Measurements from ENCODE around the gene AKAP8L.
"Not testable (repeated sequence)": the region's sequence is repeated elsewhere in the genome, so short reads cannot be mapped to it uniquely, and the experiment has no call there.

The AKAP8L gene

DNA sequence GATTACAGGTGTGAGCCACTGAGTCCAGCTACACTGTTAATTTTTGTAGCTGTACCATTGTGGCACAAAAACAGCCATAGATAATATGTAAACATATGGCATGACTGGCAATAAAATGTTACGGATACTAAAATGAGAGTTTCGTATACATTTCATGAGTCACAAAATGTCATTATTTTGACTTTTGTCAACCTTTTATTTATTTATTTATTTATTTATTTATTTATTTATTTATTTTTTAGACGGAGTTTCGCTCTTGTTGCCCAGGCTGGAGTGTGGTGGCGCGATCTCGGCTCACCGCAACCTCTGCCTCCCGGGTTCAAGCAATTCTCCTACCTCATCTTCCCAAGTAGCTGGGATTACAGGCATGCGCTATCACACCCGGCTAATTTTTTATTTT is 77.5 kb downstream of the AKAP8L start:
- DNase-seq: not testable (repeated sequence)

DNA sequence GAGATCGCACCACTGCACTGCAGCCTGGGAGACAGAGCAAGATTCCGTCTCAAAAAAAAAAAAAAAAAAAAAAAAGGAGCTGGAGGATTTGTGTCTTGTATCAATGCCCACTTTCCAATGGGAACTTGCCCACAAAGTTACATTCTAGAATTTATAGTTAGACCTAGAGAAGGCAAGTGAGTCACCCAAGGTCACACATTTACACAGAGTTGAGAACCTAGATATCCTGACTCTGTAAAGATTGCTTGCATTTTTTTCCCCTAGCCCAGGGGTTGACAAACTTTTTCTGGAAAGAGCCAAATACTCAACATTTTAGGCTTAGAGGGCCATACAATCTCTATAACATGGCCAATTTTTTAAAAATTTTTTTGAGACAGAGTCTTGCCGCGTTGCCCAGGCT is 78.7 kb downstream of the AKAP8L start:
- DNase-seq: no peak

DNA sequence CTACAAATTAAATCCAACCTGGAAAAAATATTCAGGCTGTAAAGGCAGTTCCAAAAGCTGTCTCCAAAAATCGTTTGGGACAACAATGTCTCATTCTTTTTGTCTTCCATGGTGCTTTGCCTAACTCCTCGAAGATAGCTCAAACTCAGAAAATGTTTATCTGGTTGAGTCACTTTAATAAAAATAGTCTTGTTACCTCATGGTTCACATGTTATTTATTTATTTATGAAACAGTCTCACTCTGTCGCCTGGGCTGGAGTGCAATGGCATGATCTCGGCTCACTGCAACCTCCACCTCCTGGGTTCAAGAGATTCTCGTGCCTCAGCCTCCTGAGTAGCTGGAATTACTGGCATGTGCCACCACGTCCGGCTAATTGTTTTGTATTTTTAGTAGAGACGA is 81.6 kb downstream of the AKAP8L start:
- DNase-seq: no peak

DNA sequence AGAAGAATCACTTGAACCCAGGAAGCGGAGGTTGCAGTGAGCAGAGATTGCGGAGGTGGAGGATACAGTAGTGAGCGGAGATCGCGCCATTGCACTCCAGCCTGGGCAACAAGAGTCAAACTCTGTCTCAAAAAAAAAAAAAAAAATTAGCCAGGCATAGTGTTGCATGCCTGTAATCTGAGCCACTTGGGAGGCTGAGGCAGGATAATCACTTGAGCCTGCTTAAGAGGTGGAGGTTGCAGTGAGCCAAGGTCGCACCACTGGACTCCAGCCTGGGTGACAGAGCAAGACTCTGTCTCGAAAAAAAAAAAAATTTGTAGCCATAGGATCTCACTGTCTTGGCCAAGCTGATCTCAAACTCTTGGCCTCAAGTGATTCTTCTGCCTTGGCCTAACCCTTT is 82.8 kb downstream of the AKAP8L start:
- DNase-seq: not testable (repeated sequence)

DNA sequence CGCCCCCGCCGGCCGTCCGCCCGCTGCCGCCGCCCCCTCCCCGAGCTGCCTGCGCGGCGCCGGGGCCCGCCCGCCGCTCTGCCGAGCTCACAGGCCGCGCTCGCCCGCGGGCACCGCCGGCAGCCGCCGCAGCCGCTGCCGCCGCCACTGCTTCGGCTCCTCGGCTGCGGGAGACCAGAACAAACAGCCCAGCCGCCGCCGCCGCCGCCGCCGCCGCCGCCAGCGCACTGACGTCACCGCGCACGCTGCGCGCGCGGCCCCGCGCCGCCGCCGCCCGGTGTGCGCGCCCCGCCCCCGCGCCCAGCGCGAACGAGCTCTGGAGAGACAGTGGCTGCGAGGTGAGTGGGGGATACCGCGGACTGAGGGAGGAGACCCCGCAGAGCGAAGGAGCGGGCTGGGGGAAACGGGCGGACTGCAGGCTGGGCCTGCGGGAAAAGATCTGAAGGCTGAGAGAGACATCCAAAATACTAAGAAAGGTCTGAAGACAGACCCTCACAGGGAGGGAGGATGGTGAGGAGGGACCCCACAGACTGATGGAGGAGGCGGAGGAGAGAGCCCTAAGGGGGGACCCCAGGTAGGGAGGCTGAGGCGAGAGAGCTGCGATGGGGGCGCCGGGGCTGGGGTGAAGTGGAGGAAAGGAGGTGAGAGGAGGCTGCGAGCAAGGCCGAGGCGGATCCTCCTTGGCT is 86.3 kb downstream of the AKAP8L start, which contains the start of gene BRD4:
Gene BRD4, minus strand, starts transcription at position 229 of the 686 bp plus-strand sequence. CDS start 59,440 bp downstream, outside the sequence.
- no peak for DNase-seq

DNA sequence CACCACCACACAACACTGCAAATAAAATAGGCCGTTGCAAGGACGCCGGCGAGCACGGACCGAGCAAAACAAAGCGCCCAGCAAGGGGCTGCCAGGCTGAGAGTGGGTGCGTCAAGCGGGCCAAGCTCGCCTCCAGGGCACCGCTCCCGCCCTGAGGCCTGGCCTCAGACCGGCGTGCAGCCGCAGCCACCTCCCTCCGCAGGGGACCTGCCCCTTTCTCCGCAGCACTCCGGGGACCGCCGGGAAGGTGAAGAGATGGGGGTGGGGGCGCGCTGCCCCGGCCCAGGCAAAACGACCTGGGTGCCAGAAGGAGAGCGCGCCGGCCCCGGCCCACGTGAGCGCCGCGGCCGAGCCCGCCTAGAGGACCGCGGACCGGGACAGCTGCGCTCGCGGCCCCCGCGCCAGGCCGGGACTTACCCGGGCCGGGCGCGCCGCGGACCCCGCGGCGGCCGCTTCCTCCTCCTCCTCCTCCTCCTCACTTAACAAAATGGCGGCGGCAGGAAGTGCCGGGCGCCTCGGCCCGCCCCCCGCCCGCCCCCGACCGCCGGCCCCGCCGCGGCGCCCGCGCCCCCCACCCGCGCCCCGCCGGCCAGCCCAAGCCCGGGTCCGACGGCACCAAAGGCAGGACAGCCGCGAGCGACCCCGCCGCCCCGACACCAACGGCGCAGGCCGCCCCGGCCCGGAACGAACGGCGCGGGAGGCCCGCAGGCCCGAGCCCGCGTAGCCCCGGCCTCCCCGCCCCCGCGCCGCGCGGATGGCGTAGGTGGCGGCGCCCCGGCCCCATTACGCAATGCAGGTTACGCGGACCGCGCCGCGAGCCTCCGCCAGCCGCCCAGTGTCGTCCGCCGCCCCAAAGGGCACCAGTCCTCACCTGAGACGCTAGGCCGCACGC is 87.1 kb downstream of the AKAP8L start:
- DNase-seq: no peak

DNA sequence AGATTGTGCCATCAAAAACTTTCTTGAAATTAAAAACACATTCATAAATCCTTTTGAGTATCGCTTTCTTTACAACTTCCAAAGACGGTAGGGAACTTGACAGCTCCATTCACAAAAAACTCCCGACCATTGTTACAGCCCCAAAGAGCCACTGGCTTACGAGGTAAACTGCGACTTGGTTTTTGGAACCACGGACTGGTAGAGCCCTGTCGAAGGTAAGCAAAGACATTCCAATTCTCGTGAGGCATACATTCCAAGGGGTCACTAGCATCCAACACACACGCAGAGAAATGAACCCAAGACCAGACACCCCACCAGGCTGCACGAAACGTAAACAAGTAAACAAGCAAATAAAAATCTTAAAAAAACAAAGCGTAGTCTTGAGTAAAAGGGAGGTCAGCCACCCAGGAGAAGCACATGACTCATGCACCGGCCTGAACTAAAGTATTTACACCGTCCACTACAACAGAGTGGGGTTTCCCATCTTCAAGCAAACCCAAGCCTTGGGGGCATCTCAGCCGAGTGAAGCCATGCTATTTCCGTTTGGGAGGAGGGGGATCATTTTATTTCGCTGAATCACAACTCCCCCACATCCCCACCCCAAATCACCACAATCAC is 87.9 kb downstream of the AKAP8L start:
- no peak for DNase-seq
